IMR-90 (cell line): ENCODE results near the gene GRID1. TPM values are rescaled to one million over a fixed set of nuclear protein-coding genes. Genes with fewer than 3 reads are reported as not detected.

ENCODE experiments used
- ATAC-seq: fragments of 200-7000 bp; cut with Tn5 transposase; 2 replicates; pipeline ENCODE4 v1.9.1; 2020; ENCODE audit warnings: low read depth, mild to moderate bottlenecking, moderate library complexity
- BruUV-seq: library from RNA; stranded (reverse); fragments of 400-500 nt; replicated peaks from 2 replicates; lab custom pipeline; 2021; lab: Mats Ljungman, UMichigan
- CTCF ChIA-PET: fragments of 300-600 bp; formaldehyde crosslinking; extraction: SDS; loops from one replicate; lab custom pipeline; 2021; ENCODE audit warnings: antibody characterized with exemption; lab: Yijun Ruan, JAX
- POLR2A ChIA-PET: fragments of 300-600 bp; sonication (Branson Sonifier 250); formaldehyde crosslinking; loops from one replicate; lab custom pipeline; 2022; ENCODE audit warnings: antibody characterized with exemption; ENCODE audit not compliant: unreplicated experiment; lab: Charles Lee
- DNase-seq: peaks from one replicate; pipeline ENCODE4 v3.0.0; 2013
- H2AFZ ChIP-seq: replicated peaks from 2 replicates; pipeline ENCODE3; 2013; ENCODE audit warnings: low read length, mild to moderate bottlenecking; ENCODE audit not compliant: poor library complexity
- H2AK5ac ChIP-seq: 2 replicates; pipeline ENCODE4 v1.6.1; 2013; ENCODE audit warnings: low read depth, low read length, inconsistent platforms
- H2AK9ac ChIP-seq: replicated peaks from 2 replicates; pipeline ENCODE3; 2013; ENCODE audit warnings: mild to moderate bottlenecking, low read depth, low read length, moderate library complexity; ENCODE audit not compliant: poor library complexity
- H2BK120ac ChIP-seq: 2 replicates; pipeline ENCODE4 v1.6.1; 2013; ENCODE audit warnings: low read depth, low read length, inconsistent platforms
- H2BK15ac ChIP-seq: 3 replicates; pipeline ENCODE4 v1.6.1; 2013; ENCODE audit warnings: low read depth, low read length, inconsistent platforms
- H2BK20ac ChIP-seq: 2 replicates; pipeline ENCODE4 v1.6.1; 2013; ENCODE audit warnings: low read depth, mild to moderate bottlenecking, inconsistent platforms, low read length, moderate library complexity
- H2BK5ac ChIP-seq: 2 replicates; pipeline ENCODE4 v1.6.1; 2013; ENCODE audit warnings: mild to moderate bottlenecking, low read depth, low read length, inconsistent platforms; ENCODE audit not compliant: poor library complexity, severe bottlenecking
- H3K14ac ChIP-seq: replicated peaks from 2 replicates; pipeline ENCODE4 v1.6.1; 2013; ENCODE audit warnings: low read depth, low read length, inconsistent platforms
- H3K18ac ChIP-seq: 2 replicates; pipeline ENCODE4 v1.6.1; 2013; ENCODE audit warnings: low read depth, low read length, control low read depth
- H3K23ac ChIP-seq: 2 replicates; pipeline ENCODE4 v1.6.1; 2013; ENCODE audit warnings: low read depth, low read length, inconsistent platforms
- H3K27ac ChIP-seq: 2 replicates; pipeline ENCODE4 v1.5.1; 2013; ENCODE audit warnings: mild to moderate bottlenecking, control low read depth, low read length; ENCODE audit not compliant: insufficient read depth
- H3K27me3 ChIP-seq: 2 replicates; pipeline ENCODE4 v1.6.1; 2013; ENCODE audit warnings: low read length; ENCODE audit not compliant: control insufficient read depth, insufficient read depth
- H3K36me3 ChIP-seq: 2 replicates; pipeline ENCODE4 v1.6.1; 2013; ENCODE audit warnings: low read length, mixed read lengths; ENCODE audit not compliant: control insufficient read depth, insufficient read depth
- H3K4ac ChIP-seq: 2 replicates; pipeline ENCODE4 v1.6.1; 2013; ENCODE audit warnings: low read depth, low read length, inconsistent platforms
- H3K4me1 ChIP-seq: 2 replicates; pipeline ENCODE4 v1.6.1; 2013; ENCODE audit warnings: low read length, mixed read lengths; ENCODE audit not compliant: control insufficient read depth, insufficient read depth
- H3K4me2 ChIP-seq: 2 replicates; pipeline ENCODE4 v1.6.1; 2013; ENCODE audit warnings: low read depth, mild to moderate bottlenecking, control low read depth, low read length, moderate library complexity
- H3K4me3 ChIP-seq: 2 replicates; pipeline ENCODE4 v1.5.1; 2013; ENCODE audit warnings: low read depth, mild to moderate bottlenecking, control low read depth, low read length, moderate library complexity; ENCODE audit not compliant: insufficient read depth
- H3K56ac ChIP-seq: 2 replicates; pipeline ENCODE4 v1.6.1; 2013; ENCODE audit warnings: low read length, inconsistent platforms; ENCODE audit not compliant: insufficient read depth; ENCODE audit errors: extremely low read depth
- H3K79me1 ChIP-seq, 2 experiments: 2 replicates each; pipeline ENCODE4 v1.6.1; 2013; ENCODE audit warnings: low read length in 2 of 2, inconsistent platforms in 1 of 2, low read depth in 1 of 2
- H3K9ac ChIP-seq: 2 replicates; pipeline ENCODE4 v1.6.1; 2013; ENCODE audit warnings: low read depth, low read length, control low read depth
- H3K9me1 ChIP-seq: 2 replicates; pipeline ENCODE4 v1.6.1; 2013; ENCODE audit warnings: low read length, inconsistent platforms; ENCODE audit not compliant: insufficient read depth
- H3K9me3 ChIP-seq: 2 replicates; pipeline ENCODE4 v1.6.1; 2013; ENCODE audit warnings: low read length; ENCODE audit not compliant: control insufficient read depth, insufficient read depth
- H4K20me1 ChIP-seq: 2 replicates; pipeline ENCODE4 v1.6.1; 2013; ENCODE audit warnings: low read length, inconsistent platforms; ENCODE audit not compliant: insufficient read depth
- H4K5ac ChIP-seq: 2 replicates; pipeline ENCODE4 v1.6.1; 2013; ENCODE audit warnings: mild to moderate bottlenecking, low read depth, low read length, control low read depth
- H4K8ac ChIP-seq, 2 experiments: 2 replicates each; pipeline ENCODE4 v1.6.1; 2013; ENCODE audit warnings: low read depth in 2 of 2, low read length in 2 of 2, control low read depth in 1 of 2, inconsistent platforms in 1 of 2
- H4K91ac ChIP-seq: 2 replicates; pipeline ENCODE4 v1.6.1; 2013; ENCODE audit warnings: low read depth, low read length, inconsistent platforms; ENCODE audit not compliant: insufficient read depth
- BHLHE40 ChIP-seq: fragments of 150-350 bp; IDR thresholded peaks from 2 replicates; pipeline ENCODE4 v1.6.1; 2016; ENCODE audit warnings: mild to moderate bottlenecking, low read depth, low read length
- RAD21 ChIP-seq: IDR thresholded peaks from 2 replicates; pipeline ENCODE4 v1.6.1; 2012; ENCODE audit warnings: low read length, improper control_type of control experiment
- WGBS, 2 experiments: methylation state at CpG; one replicate each; pipeline versions ENCODE4 v1.1.5 to v1.1.7; 2013; ENCODE audit warnings: missing lambda C conversion rate in 2 of 2; ENCODE audit not compliant: insufficient read length in 1 of 2; ENCODE audit errors: extremely low coverage in 2 of 2; 5-methylcytosine and 5-hydroxymethylcytosine counted together
- dilution Hi-C: fragments of 300-500 bp; cut with HindIII; formaldehyde crosslinking; loops from one replicate; pipeline ENCODE4 v1.14.3; 2018; ENCODE audit warnings: low sequenced_read_pairs; ENCODE audit not compliant: unreplicated experiment
- in situ Hi-C: fragments of 300-500 bp; cut with MboI; formaldehyde crosslinking; loops from 3 replicates; pipeline ENCODE4 v1.14.3; 2019; ENCODE audit warnings: low sequenced_read_pairs, inconsistent platforms, mixed read lengths
- intact Hi-C: fragments of 100-400 bp; cut with micrococcal nuclease; formaldehyde crosslinking; loops from 2 replicates; pipeline ENCODE4 v1.10.0; 2022
- polyA plus RNA-seq, 3 experiments: library from polyadenylated mRNA; depleted of rRNA; stranded (reverse); fragments of >200 nt; gene quantifications; 2 replicates each; pipeline ENCODE4 v1.2.3, GENCODE V29; 2012; ENCODE audit warnings: low replicate concordance in 1 of 3
- total RNA-seq: library from RNA; depleted of rRNA; stranded (reverse); fragments of >200 nt; gene quantifications from 2 replicates; pipeline ENCODE4 v1.2.3, GENCODE V29; 2012
- TF ChIP-seq, protein P1 (sequence below): conservative IDR thresholded peaks from 2 replicates; pipeline ENCODE4 v1.5.1; 2012; ENCODE audit warnings: mild to moderate bottlenecking, low read depth, low read length, improper control_type of control experiment

The GRID1 gene
- total and polyA plus RNA-seq, 2 of the 4 experiments (the other 2 are of a cell fraction) = not detected

GRCh38 chr10:86100581-86101061, 266.0 kb downstream of the GRID1 start:
- ATAC-seq (peak; percentile 59; the same call in 1 of the 2 replicates), DNase-seq (peak; percentile 4)
- H3K27ac ChIP-seq = no peak overlapping the region
- BruUV-seq = no TSS peak
- 70% methylated on average over 2 of the region's 5 CpGs; no CpG with 5 or more reads in 1 of the 2 experiments for WGBS, 2 experiments
- TF ChIP-seq, protein P1, sequence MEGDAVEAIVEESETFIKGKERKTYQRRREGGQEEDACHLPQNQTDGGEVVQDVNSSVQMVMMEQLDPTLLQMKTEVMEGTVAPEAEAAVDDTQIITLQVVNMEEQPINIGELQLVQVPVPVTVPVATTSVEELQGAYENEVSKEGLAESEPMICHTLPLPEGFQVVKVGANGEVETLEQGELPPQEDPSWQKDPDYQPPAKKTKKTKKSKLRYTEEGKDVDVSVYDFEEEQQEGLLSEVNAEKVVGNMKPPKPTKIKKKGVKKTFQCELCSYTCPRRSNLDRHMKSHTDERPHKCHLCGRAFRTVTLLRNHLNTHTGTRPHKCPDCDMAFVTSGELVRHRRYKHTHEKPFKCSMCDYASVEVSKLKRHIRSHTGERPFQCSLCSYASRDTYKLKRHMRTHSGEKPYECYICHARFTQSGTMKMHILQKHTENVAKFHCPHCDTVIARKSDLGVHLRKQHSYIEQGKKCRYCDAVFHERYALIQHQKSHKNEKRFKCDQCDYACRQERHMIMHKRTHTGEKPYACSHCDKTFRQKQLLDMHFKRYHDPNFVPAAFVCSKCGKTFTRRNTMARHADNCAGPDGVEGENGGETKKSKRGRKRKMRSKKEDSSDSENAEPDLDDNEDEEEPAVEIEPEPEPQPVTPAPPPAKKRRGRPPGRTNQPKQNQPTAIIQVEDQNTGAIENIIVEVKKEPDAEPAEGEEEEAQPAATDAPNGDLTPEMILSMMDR = 0 out of 2 replicates have a peak, but pooled peaks have one; percentile 29
- TF ChIP-seq BHLHE40 (no peak), RAD21 (peak; percentile 29; the same call in 1 of the 2 replicates)
- H4K91ac ChIP-seq = no peak overlapping the region
- no peak overlapping the region for H4K5ac ChIP-seq
- H3K4me2 ChIP-seq = no peak overlapping the region
- dilution Hi-C loops (no loop called here), in situ Hi-C loops (no loop called here), intact Hi-C loops (no loop called here)
- H3K23ac ChIP-seq = no peak overlapping the region
- no peaks in the 10 kb centered on the region for H3K9me3 ChIP-seq
- no peak overlapping the region for H2BK120ac ChIP-seq
- no peaks in the 10 kb centered on the region for H3K36me3 ChIP-seq
- H2BK15ac ChIP-seq = no peak overlapping the region
- H3K4me3 ChIP-seq = no peak overlapping the region
- no peaks in the 10 kb centered on the region for H4K20me1 ChIP-seq
- H2BK20ac ChIP-seq = no peak overlapping the region
- no peak overlapping the region for H3K4ac ChIP-seq
- H2AK5ac ChIP-seq = no peak overlapping the region
- no peak overlapping the region for H2AK9ac ChIP-seq
- no peak overlapping the region for H3K56ac ChIP-seq
- no peak overlapping the region for H4K8ac ChIP-seq
- no peak overlapping the region for H2BK5ac ChIP-seq
- POLR2A ChIA-PET = no interaction called here
- H3K14ac ChIP-seq = no peak overlapping the region
- H3K79me1 ChIP-seq = no peaks in the 10 kb centered on the region
- H2AFZ ChIP-seq = no peak overlapping the region
- CTCF ChIA-PET = no interaction called here
- H3K9ac ChIP-seq = no peak overlapping the region
- no peaks in the 10 kb centered on the region for H3K4me1 ChIP-seq
- no peaks in the 10 kb centered on the region for H3K9me1 ChIP-seq
- H3K18ac ChIP-seq = no peak overlapping the region
- no peaks in the 10 kb centered on the region for H3K27me3 ChIP-seq
